K562 (cell line): Measurements from ENCODE around the gene DAB1.

ENCODE experiments used
- CTCF ChIP-seq, 3 experiments: IDR thresholded peaks in 2 of 3; conservative IDR thresholded peaks in 1 of 3; 2 replicates each; pipeline ENCODE4 v1.5.1; 2011 to 2012; ENCODE audit warnings: low read length in 3 of 3, mild to moderate bottlenecking in 3 of 3, control low read depth in 2 of 3, improper control_type of control experiment in 1 of 3, inconsistent platforms in 1 of 3, low read depth in 1 of 3, mixed read lengths in 1 of 3, moderate library complexity in 1 of 3; ENCODE audit not compliant: insufficient read depth in 2 of 3
- DPF2 ChIP-seq: fragments of 450-650 bp; IDR thresholded peaks from 2 replicates; pipeline ENCODE4 v1.6.1; 2016
- MLLT1 ChIP-seq, 2 experiments: fragments of 450-650 bp; IDR thresholded peaks; 2 replicates each; pipeline ENCODE4 v1.6.1; 2016
- POLR2A ChIP-seq: fragments of 450-650 bp; conservative IDR thresholded peaks from 2 replicates; pipeline ENCODE4 v1.6.1; 2016
- SRF ChIP-seq, 2 experiments: fragments of 250-450, 450-650 bp in 1 of 2; sonication (Bioruptor Pico) in 1 of 2; sonication (generic) in 1 of 2; formaldehyde crosslinking; IDR thresholded peaks; 2 replicates each; pipeline versions ENCODE4 v1.5.0 to v1.5.1; 2020 to 2022; ENCODE audit warnings: mild to moderate bottlenecking in 1 of 2, missing genetic modification reagents in 1 of 2

- no peak for TF ChIP-seq CTCF (IDR thresholded peaks at IDR 0.05 in 2 of 3, conservative IDR thresholded peaks at IDR 0.05 in 1 of 3; ENCODE audit: insufficient read depth in 2 of 3, low read depth in 1 of 3, low read length in 3 of 3)
- TF ChIP-seq MLLT1 (IDR thresholded peaks at IDR 0.05), result no peak
- no peak for TF ChIP-seq SRF (CRISPR knock-in tag; IDR thresholded peaks at IDR 0.05)
- TF ChIP-seq POLR2A, result no peak
- no peak for TF ChIP-seq DPF2
Observed at GRCh38 chr1:56965191-56965590, 458.7 kb downstream of the DAB1 start.
